Right atrium auricular region (tissue), 2 donors: ENCODE data around the gene SCAANT1. TPM values are rescaled to one million over a fixed set of nuclear protein-coding genes. Genes with fewer than 3 reads are reported as not detected.

Source experiments
- DNase-seq: peaks from one replicate; pipeline ENCODE4 v3.0.0-alpha.2; 2019; ENCODE audit warnings: low spot score
- H3K27ac ChIP-seq, 2 donors: fragments of 200-600 bp; sonication (generic); 1 replicate in 1 of 2; 2 replicates in 1 of 2; pipeline ENCODE4 v1.5.1; 2016 to 2019
- H3K27me3 ChIP-seq, 2 donors: fragments of 200-600 bp; sonication (generic); one replicate each; pipeline versions ENCODE4 v1.5.1 to v1.6.0; 2017 to 2019
- H3K36me3 ChIP-seq: fragments of 200-600 bp; sonication (generic); one replicate; pipeline ENCODE4 v1.5.1; 2016
- H3K4me1 ChIP-seq, 2 donors: fragments of 200-600 bp; sonication (generic); one replicate each; pipeline versions ENCODE4 v1.5.1 to v1.6.0; 2017 to 2019
- H3K4me3 ChIP-seq, 2 donors: fragments of 200-600 bp; sonication (generic); 1 replicate in 1 of 2; 2 replicates in 1 of 2; pipeline ENCODE4 v1.5.1; 2017 to 2019; ENCODE audit warnings: mild to moderate bottlenecking in 1 of 2, moderate library complexity in 1 of 2
- H3K9me3 ChIP-seq, 2 donors: fragments of 200-600 bp; sonication (generic); one replicate each; pipeline ENCODE4 v1.5.1; 2019
- total RNA-seq, 2 donors: library from RNA; depleted of rRNA; stranded (reverse); fragments of >200 nt; gene quantifications; one replicate each; pipeline ENCODE4 v1.1.0, GENCODE V29; 2016
- TF ChIP-seq, protein P1 (sequence below), 2 donors: fragments of 200-600 bp; sonication (generic); IDR thresholded peaks; one replicate each; pipeline ENCODE4 v1.5.1; 2019; ENCODE audit warnings: antibody characterized with exemption in 2 of 2

Gene SCAANT1
- total RNA-seq, 2 donors from 2014 or later: not detected

DNA sequence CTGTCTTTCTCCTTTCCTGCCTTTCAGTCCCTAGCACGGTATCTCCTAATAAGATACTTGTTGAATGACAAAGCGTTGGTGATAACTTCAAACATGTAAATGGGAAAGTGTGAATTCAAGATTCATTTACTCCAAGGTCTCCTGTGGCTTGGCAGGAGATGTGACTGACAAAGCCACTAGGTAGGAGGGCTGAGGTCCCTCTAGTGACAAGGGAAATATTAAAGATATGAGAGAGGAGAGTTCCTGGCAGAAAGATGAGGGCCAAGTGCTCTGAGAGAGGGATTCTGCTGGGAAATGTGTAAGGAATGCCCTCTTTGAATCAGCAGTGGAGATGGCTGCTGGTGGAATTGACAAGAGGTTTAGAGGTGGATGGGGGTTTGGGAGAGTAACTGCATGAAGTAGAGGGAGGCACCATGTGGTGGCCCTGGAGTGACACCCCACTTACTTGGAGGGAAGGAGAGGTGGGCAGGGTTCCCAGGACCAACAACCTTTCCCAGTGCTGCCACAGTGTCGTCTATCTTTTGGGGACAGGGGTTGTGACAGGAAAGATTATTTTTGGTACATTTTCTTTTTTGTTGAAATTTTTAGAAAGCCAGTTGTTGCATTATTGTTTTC, 43.0 kb upstream of the SCAANT1 start:
- TF ChIP-seq, protein P1, sequence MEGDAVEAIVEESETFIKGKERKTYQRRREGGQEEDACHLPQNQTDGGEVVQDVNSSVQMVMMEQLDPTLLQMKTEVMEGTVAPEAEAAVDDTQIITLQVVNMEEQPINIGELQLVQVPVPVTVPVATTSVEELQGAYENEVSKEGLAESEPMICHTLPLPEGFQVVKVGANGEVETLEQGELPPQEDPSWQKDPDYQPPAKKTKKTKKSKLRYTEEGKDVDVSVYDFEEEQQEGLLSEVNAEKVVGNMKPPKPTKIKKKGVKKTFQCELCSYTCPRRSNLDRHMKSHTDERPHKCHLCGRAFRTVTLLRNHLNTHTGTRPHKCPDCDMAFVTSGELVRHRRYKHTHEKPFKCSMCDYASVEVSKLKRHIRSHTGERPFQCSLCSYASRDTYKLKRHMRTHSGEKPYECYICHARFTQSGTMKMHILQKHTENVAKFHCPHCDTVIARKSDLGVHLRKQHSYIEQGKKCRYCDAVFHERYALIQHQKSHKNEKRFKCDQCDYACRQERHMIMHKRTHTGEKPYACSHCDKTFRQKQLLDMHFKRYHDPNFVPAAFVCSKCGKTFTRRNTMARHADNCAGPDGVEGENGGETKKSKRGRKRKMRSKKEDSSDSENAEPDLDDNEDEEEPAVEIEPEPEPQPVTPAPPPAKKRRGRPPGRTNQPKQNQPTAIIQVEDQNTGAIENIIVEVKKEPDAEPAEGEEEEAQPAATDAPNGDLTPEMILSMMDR (IDR thresholded peaks at IDR 0.05): no peak
- H3K27me3 ChIP-seq: no peaks in the 10 kb centered on the region
- peaks cover 5% of the 10 kb centered on the region for H3K36me3 ChIP-seq
- H3K4me1 ChIP-seq: peaks cover 0 to 18% of the 10 kb centered on the region in 2 donors
- H3K4me3 ChIP-seq: no peak overlapping the region
- no peaks in the 10 kb centered on the region for H3K9me3 ChIP-seq
- DNase-seq: no peak
- H3K27ac ChIP-seq: no peak overlapping the region

GRCh38 chr3:63954182-63954581, 42.0 kb upstream of the SCAANT1 start:
- H3K36me3 ChIP-seq: peaks cover 5% of the 10 kb centered on the region
- no peak overlapping the region for H3K27ac ChIP-seq
- no peaks in the 10 kb centered on the region for H3K9me3 ChIP-seq
- no peak for DNase-seq
- no peak overlapping the region for H3K4me3 ChIP-seq
- H3K4me1 ChIP-seq: peaks cover 0 to 16% of the 10 kb centered on the region in 2 donors
- no peaks in the 10 kb centered on the region for H3K27me3 ChIP-seq
- TF ChIP-seq, protein P1 (IDR thresholded peaks at IDR 0.05): no peak

DNA sequence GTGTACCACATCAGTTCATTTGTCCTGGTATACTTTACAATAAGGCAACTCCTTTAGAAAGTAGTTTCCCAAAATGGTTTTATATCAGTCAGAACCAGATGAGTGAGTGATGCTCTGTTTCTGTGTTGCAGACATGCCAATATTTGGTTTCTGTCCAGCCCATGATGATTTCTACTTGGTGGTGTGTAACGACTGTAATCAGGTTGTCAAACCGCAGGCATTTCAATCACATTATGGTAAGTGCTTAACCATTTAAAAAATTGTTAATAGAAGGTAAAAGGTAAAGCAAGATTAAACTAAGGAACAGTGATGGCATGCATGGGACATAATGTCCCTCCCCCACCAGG, 40.0 kb upstream of the SCAANT1 start:
- Histone ChIP-seq H3K9me3 (no peaks in the 10 kb centered on the region), H3K4me1 (peaks cover 0 to 16% of the 10 kb centered on the region in 2 donors), H3K4me3 (no peak overlapping the region), H3K27me3 (no peaks in the 10 kb centered on the region), H3K27ac (no peak overlapping the region), H3K36me3 (peaks cover 5% of the 10 kb centered on the region)
- no peak for DNase-seq
- TF ChIP-seq, protein P1 (IDR thresholded peaks at IDR 0.05): no peak

DNA sequence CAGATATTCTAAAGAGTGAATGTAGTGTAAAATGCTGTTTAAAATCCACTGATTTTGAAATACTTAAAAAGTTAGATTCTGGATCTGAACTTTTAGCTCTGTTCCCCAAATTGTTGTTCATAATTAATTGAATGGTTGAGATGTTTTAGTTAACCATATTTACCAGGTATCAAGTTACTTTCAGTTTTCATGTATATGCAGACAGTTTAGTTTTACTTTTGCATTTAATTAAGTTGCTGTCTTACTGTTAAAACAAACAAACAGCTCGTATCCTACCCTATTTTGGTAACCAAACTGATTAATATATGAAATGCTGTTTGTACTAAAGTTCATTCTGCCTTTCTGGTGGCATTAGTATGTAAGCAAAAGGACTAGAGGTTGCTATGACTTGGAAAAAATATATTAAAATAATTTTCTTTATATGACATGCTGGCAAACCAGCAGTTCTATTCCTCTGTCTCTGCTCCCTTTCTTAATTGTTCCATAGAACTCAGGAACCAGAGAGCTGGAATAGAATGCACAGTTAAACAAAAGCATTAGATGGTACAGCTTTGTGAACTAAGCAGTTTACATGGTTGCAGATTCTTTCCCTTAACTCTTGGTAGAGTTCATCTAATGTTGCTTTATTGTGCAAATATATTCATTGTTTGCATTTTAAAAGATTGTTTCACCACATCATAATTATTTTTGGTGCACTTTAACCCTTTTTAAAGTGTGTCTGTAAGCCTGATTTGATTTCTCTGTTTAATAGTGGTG, 39.5 kb upstream of the SCAANT1 start:
- Histone ChIP-seq H3K9me3 (no peaks in the 10 kb centered on the region), H3K4me3 (no peak overlapping the region), H3K4me1 (peaks cover 0 to 16% of the 10 kb centered on the region in 2 donors), H3K27me3 (no peaks in the 10 kb centered on the region), H3K36me3 (peaks cover 5% of the 10 kb centered on the region), H3K27ac (no peak overlapping the region)
- TF ChIP-seq, protein P1 (IDR thresholded peaks at IDR 0.05): no peak
- DNase-seq: no peak

DNA sequence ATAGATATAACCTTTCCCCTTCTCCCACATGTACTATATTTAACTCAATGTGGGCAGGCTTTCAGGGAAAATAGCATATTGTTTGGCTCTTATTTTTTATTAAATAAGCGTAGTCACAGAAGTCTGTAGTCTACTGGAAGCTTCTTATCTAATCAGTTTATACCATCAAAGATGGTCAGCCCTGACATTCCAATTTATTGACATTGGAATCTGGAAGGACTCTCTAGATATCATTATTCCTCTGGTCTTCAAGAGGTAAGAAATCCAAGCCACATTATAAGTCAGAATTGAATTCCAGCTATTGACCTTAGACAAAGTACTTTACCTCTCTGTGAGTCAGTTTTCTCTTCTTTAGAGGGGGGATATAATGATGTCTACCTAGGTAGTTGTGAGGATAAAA, 38.5 kb upstream of the SCAANT1 start:
- Histone ChIP-seq H3K9me3 (no peaks in the 10 kb centered on the region), H3K27ac (no peak overlapping the region), H3K27me3 (no peaks in the 10 kb centered on the region), H3K36me3 (peaks cover 5% of the 10 kb centered on the region), H3K4me3 (no peak overlapping the region), H3K4me1 (peaks cover 0 to 21% of the 10 kb centered on the region in 2 donors)
- DNase-seq: no peak
- TF ChIP-seq, protein P1 (IDR thresholded peaks at IDR 0.05): no peak
